Activated naive CD8-positive, alpha-beta T cell treated with anti-CD3 and anti-CD28 coated beads, Interleukin-2, amount 10 ng/mL, durations not matched to agents 7 days and 5 days (primary cell): Measurements from ENCODE around the gene ZNF500. TPM values are rescaled to one million over a fixed set of nuclear protein-coding genes. Genes with fewer than 3 reads are reported as not detected.

Source experiments
- ATAC-seq: fragments of 150-1000 bp; cut with Tn5 transposase; one replicate; pipeline ENCODE4 v1.10.0; 2021; ENCODE audit warnings: low read depth, moderate library complexity
- POLR2A ChIA-PET: fragments of 350-600 bp; sonication (Branson Sonifier 250); formaldehyde crosslinking; loops from one replicate; lab custom pipeline; 2021; ENCODE audit warnings: antibody characterized with exemption; lab: Charles Lee
- DNase-seq: peaks from one replicate; pipeline ENCODE4 v3.0.0; 2021
- H3K27ac Mint-ChIP-seq: one replicate; pipeline ENCODE4 v1.8.0; 2022; ENCODE audit warnings: mild to moderate bottlenecking, mixed read lengths
- H3K27me3 Mint-ChIP-seq: one replicate; pipeline ENCODE4 v1.8.0; 2022; ENCODE audit warnings: mild to moderate bottlenecking, moderate library complexity, mixed read lengths
- H3K36me3 Mint-ChIP-seq: one replicate; pipeline ENCODE4 v1.8.0; 2021; ENCODE audit warnings: mild to moderate bottlenecking, mixed read lengths
- H3K4me1 Mint-ChIP-seq: one replicate; pipeline ENCODE4 v1.8.0; 2021; ENCODE audit warnings: mixed read lengths
- H3K4me3 Mint-ChIP-seq: one replicate; pipeline ENCODE4 v1.8.0; 2022; ENCODE audit warnings: mild to moderate bottlenecking, moderate library complexity, mixed read lengths
- H3K9me3 Mint-ChIP-seq: one replicate; pipeline ENCODE4 v1.8.0; 2021; ENCODE audit warnings: mixed read lengths
- total RNA-seq, 2 experiments: library from RNA; stranded (reverse); gene quantifications; one replicate each; pipeline ENCODE4 v1.2.3, GENCODE V29; 2021

ZNF500 gene
- total RNA-seq = 10 to 100 TPM; 22.5 to 23.8 TPM

- peak; percentile 75 for ATAC-seq
- H3K27ac Mint-ChIP-seq = peak within 1 kb of the TSS; percentile 89
- POLR2A ChIA-PET = interaction anchor here (1.6 to 2.2 kb wide), 2 partner anchors 19 to 33 kb away, joined by 6 to 12 read pairs; partner anchors contain the start of genes ANKS3 and DNAAF8
Measured at GRCh38 chr16:4766875-4767628, at the start of gene ZNF500. TSS of gene ZNF500 (minus strand) at chr16:4767162. CDS start at chr16:4765978, 1,184 bp downstream.

GRCh38 chr16:4814542-4815173 lies 47.7 kb upstream of the ZNF500 start:
- no peak for ATAC-seq
- peaks cover 23% of the 10 kb centered on the region for H3K36me3 Mint-ChIP-seq
- no peaks in the 10 kb centered on the region for H3K27me3 Mint-ChIP-seq
- DNase-seq = no peak
- no peaks in the 10 kb centered on the region for H3K9me3 Mint-ChIP-seq
- H3K4me1 Mint-ChIP-seq = peaks cover 2% of the 10 kb centered on the region
- no peak overlapping the region for H3K27ac Mint-ChIP-seq
- H3K4me3 Mint-ChIP-seq = no peak overlapping the region
- POLR2A ChIA-PET = no interaction called here

More at GRCh38 chr16:4766875-4767628, at the start of gene ZNF500:
- Mint-ChIP-seq H3K4me1 (peaks cover 23% of the 10 kb centered on the region), H3K27me3 (no peaks in the 10 kb centered on the region), H3K4me3 (peak within 1 kb of the TSS; percentile 94), H3K9me3 (no peaks in the 10 kb centered on the region), H3K36me3 (peaks cover 6% of the 10 kb centered on the region)
- peak; percentile 97 for DNase-seq

GRCh38 chr16:4814046-4814445 lies 47.1 kb upstream of the ZNF500 start:
- H3K9me3 Mint-ChIP-seq = no peaks in the 10 kb centered on the region
- DNase-seq (no peak), ATAC-seq (no peak)
- no peaks in the 10 kb centered on the region for H3K27me3 Mint-ChIP-seq
- H3K4me3 Mint-ChIP-seq = no peak overlapping the region
- H3K4me1 Mint-ChIP-seq = peaks cover 2% of the 10 kb centered on the region
- POLR2A ChIA-PET = no interaction called here
- H3K27ac Mint-ChIP-seq = no peak overlapping the region
- H3K36me3 Mint-ChIP-seq = peaks cover 23% of the 10 kb centered on the region

GRCh38 chr16:4813251-4814003 lies 46.5 kb upstream of the ZNF500 start:
- Mint-ChIP-seq H3K27me3 (no peaks in the 10 kb centered on the region), H3K36me3 (peaks cover 21% of the 10 kb centered on the region), H3K4me3 (no peak overlapping the region), H3K9me3 (no peaks in the 10 kb centered on the region), H3K4me1 (peaks cover 2% of the 10 kb centered on the region), H3K27ac (no peak overlapping the region)
- no peak for DNase-seq
- ATAC-seq = no peak
- POLR2A ChIA-PET = no interaction called here

- peaks cover 24% of the 10 kb centered on the region for H3K36me3 Mint-ChIP-seq
- POLR2A ChIA-PET = no interaction called here
- H3K9me3 Mint-ChIP-seq = no peaks in the 10 kb centered on the region
- DNase-seq (no peak), ATAC-seq (no peak)
- H3K27ac Mint-ChIP-seq = no peak overlapping the region
- no peak overlapping the region for H3K4me3 Mint-ChIP-seq
- no peaks in the 10 kb centered on the region for H3K27me3 Mint-ChIP-seq
- H3K4me1 Mint-ChIP-seq = peaks cover 2% of the 10 kb centered on the region
Measured at GRCh38 chr16:4811773-4812172, 44.8 kb upstream of the ZNF500 start.

- Mint-ChIP-seq H3K27ac (no peak overlapping the region), H3K4me3 (no peak overlapping the region), H3K36me3 (peaks cover 26% of the 10 kb centered on the region), H3K27me3 (no peaks in the 10 kb centered on the region), H3K4me1 (peaks cover 2% of the 10 kb centered on the region), H3K9me3 (no peaks in the 10 kb centered on the region)
- DNase-seq = no peak
- no peak for ATAC-seq
- POLR2A ChIA-PET = no interaction called here
Measured at GRCh38 chr16:4811242-4811641, 44.3 kb upstream of the ZNF500 start.

- Mint-ChIP-seq H3K4me3 (no peak overlapping the region), H3K27me3 (no peaks in the 10 kb centered on the region), H3K36me3 (peaks cover 19% of the 10 kb centered on the region), H3K4me1 (peaks cover 7% of the 10 kb centered on the region), H3K27ac (no peak overlapping the region), H3K9me3 (no peaks in the 10 kb centered on the region)
- POLR2A ChIA-PET = no interaction called here
- DNase-seq (no peak), ATAC-seq (no peak)
Measured at GRCh38 chr16:4806280-4806679, 39.3 kb upstream of the ZNF500 start.

- Mint-ChIP-seq H3K4me3 (no peak overlapping the region), H3K4me1 (peaks cover 12% of the 10 kb centered on the region), H3K27ac (no peak overlapping the region), H3K9me3 (no peaks in the 10 kb centered on the region), H3K27me3 (no peaks in the 10 kb centered on the region), H3K36me3 (peaks cover 19% of the 10 kb centered on the region)
- DNase-seq (no peak), ATAC-seq (no peak)
- POLR2A ChIA-PET = interaction anchor here (1.6 kb wide), 1 partner anchor 36 kb away, joined by 3 read pairs; no protein-coding TSS in a partner anchor
Measured at GRCh38 chr16:4805231-4805630, 38.3 kb upstream of the ZNF500 start.

- DNase-seq (no peak), ATAC-seq (no peak)
- no peak overlapping the region for H3K27ac Mint-ChIP-seq
- peaks cover 12% of the 10 kb centered on the region for H3K4me1 Mint-ChIP-seq
- POLR2A ChIA-PET = interaction anchor here (1.6 to 2.9 kb wide), 2 partner anchors 35 kb away, joined by 3 to 16 read pairs; no protein-coding TSS in a partner anchor
- H3K4me3 Mint-ChIP-seq = peak overlapping the region; percentile 53
- no peaks in the 10 kb centered on the region for H3K9me3 Mint-ChIP-seq
- H3K27me3 Mint-ChIP-seq = no peaks in the 10 kb centered on the region
- peaks cover 19% of the 10 kb centered on the region for H3K36me3 Mint-ChIP-seq
Measured at GRCh38 chr16:4803898-4804762, 37.2 kb upstream of the ZNF500 start.

- H3K9me3 Mint-ChIP-seq = no peaks in the 10 kb centered on the region
- POLR2A ChIA-PET = interaction anchor here (0.6 to 2.9 kb wide), 6 partner anchors 35 to 232 kb away, joined by 3 to 16 read pairs (median 4); partner anchors contain the start of genes ANKS3, DNAAF8, GLYR1 and NUDT16L1
- no peak overlapping the region for H3K27ac Mint-ChIP-seq
- peaks cover 12% of the 10 kb centered on the region for H3K4me1 Mint-ChIP-seq
- ATAC-seq (no peak), DNase-seq (no peak)
- peaks cover 17% of the 10 kb centered on the region for H3K36me3 Mint-ChIP-seq
- peak overlapping the region; percentile 89 for H3K4me3 Mint-ChIP-seq
- no peaks in the 10 kb centered on the region for H3K27me3 Mint-ChIP-seq
Measured at GRCh38 chr16:4803401-4803844, 36.5 kb upstream of the ZNF500 start.

- ATAC-seq (peak; percentile 92), DNase-seq (peak; percentile 98)
- H3K36me3 Mint-ChIP-seq = peaks cover 17% of the 10 kb centered on the region
- H3K27me3 Mint-ChIP-seq = no peaks in the 10 kb centered on the region
- POLR2A ChIA-PET = interaction anchor here (0.6 to 2.9 kb wide), 9 partner anchors 10 to 232 kb away, joined by 3 to 16 read pairs (median 4); partner anchors contain the start of genes ANKS3, DNAAF8, GLYR1 and NUDT16L1
- peaks cover 12% of the 10 kb centered on the region for H3K4me1 Mint-ChIP-seq
- peak overlapping the region; percentile 89 for H3K4me3 Mint-ChIP-seq
- no peaks in the 10 kb centered on the region for H3K9me3 Mint-ChIP-seq
- H3K27ac Mint-ChIP-seq = peak overlapping the region; percentile 30
Measured at GRCh38 chr16:4802659-4803287, 35.8 kb upstream of the ZNF500 start.
